HUDEP-2 (cell line): ENCODE measurements around the gene FST.
A peak's percentile ranks its signal among the peaks of the same experiment; 100 is the strongest.

Experiments used
- DNase-seq, 76 experiments: peaks; one replicate each; lab custom pipeline; 2025; ENCODE audit not compliant: unreplicated experiment in 76 of 76; lab: John Stamatoyannopoulos, UW

FST gene

GRCh38 chr5:53472720-53473510, 7.5 kb upstream of the FST start:
- DNase-seq = no peak

- DNase-seq = no peak
These were observed 6.8 kb upstream of the FST start for GRCh38 chr5:53473633-53474032.

GRCh38 chr5:53475320-53475719, 5.1 kb upstream of the FST start:
- DNase-seq = no peak

GRCh38 chr5:53476019-53476418, 4.4 kb upstream of the FST start:
- DNase-seq = no peak

GRCh38 chr5:53476531-53477480, 3.6 kb upstream of the FST start:
- no peak for DNase-seq

- DNase-seq = peak in 29 of 76 experiments; percentile 7 to 61 (median 38)
These were observed 1.9 kb upstream of the FST start for GRCh38 chr5:53478411-53479044.

GRCh38 chr5:53479045-53479589, 1.3 kb upstream of the FST start:
- DNase-seq = no peak

GRCh38 chr5:53479590-53480415, 626 bp upstream of the FST start:
- peak in 6 of 76 experiments; percentile 3 to 13 (median 8) for DNase-seq

- peak in 2 of 76 experiments; percentile 2 to 4 for DNase-seq
These were observed 894 bp downstream of the FST start for GRCh38 chr5:53481159-53481886.

GRCh38 chr5:53481887-53482716, 1.7 kb downstream of the FST start:
- DNase-seq = peak in 62 of 76 experiments; percentile 3 to 67 (median 40)

- DNase-seq = peak in 2 of 76 experiments; percentile 7
These were observed 2.5 kb downstream of the FST start for GRCh38 chr5:53482717-53483638.

GRCh38 chr5:53487436-53487835, 7.0 kb downstream of the FST start:
- no peak for DNase-seq

- DNase-seq = no peak
These were observed 7.8 kb downstream of the FST start for GRCh38 chr5:53488195-53488722.

- DNase-seq = no peak
These were observed 10.3 kb downstream of the FST start for GRCh38 chr5:53490747-53491146.

- no peak for DNase-seq
These were observed 20.6 kb downstream of the FST start for GRCh38 chr5:53501054-53501453.

- DNase-seq = no peak
These were observed 23.3 kb downstream of the FST start for GRCh38 chr5:53503562-53504218.

GRCh38 chr5:53507013-53507412, 26.6 kb downstream of the FST start:
- DNase-seq = no peak
